Uterus (tissue), 4 donors: Measurements from ENCODE around the gene ARHGAP21. TPM values are rescaled to one million over a fixed set of nuclear protein-coding genes. Genes with fewer than 3 reads are reported as not detected.
"Not testable (repeated sequence)": the region's sequence is repeated elsewhere in the genome, so short reads cannot be mapped to it uniquely, and the experiment has no call there.

Experiments
- DNase-seq, 2 donors: peaks; one replicate each; pipeline ENCODE4 v3.0.0-alpha.2; 2019 to 2020
- H3K27ac ChIP-seq, 2 donors: fragments of 200-600 bp; sonication (generic); 1 replicate in 1 of 2; 2 replicates in 1 of 2; pipeline ENCODE4 v1.5.1; 2016 to 2018
- H3K27me3 ChIP-seq, 2 donors: fragments of 200-600 bp; sonication (generic); one replicate each; pipeline ENCODE4 v1.5.1; 2018 to 2019; ENCODE audit warnings: control low read depth in 1 of 2
- H3K36me3 ChIP-seq, 2 donors: fragments of 200-600 bp; sonication (generic); one replicate each; pipeline ENCODE4 v1.5.1; 2019; ENCODE audit warnings: control low read depth in 1 of 2
- H3K4me1 ChIP-seq, 2 donors: fragments of 200-600 bp; sonication (generic); one replicate each; pipeline ENCODE4 v1.5.1; 2018 to 2019; ENCODE audit warnings: control low read depth in 1 of 2
- H3K4me3 ChIP-seq, 2 donors: fragments of 200-600 bp; sonication (generic); 1 replicate in 1 of 2; 2 replicates in 1 of 2; pipeline ENCODE4 v1.5.1; 2018 to 2019; ENCODE audit warnings: mild to moderate bottlenecking in 1 of 2
- H3K9me3 ChIP-seq, 2 donors: fragments of 200-600 bp; sonication (generic); one replicate each; pipeline ENCODE4 v1.5.1; 2019; ENCODE audit warnings: control low read depth in 1 of 2
- POLR2A ChIP-seq, 2 donors: fragments of 450-650 bp; IDR thresholded peaks; one replicate each; pipeline ENCODE4 v1.6.1; 2016; ENCODE audit warnings: antibody characterized with exemption in 2 of 2, mild to moderate bottlenecking in 1 of 2, moderate library complexity in 1 of 2
- intact Hi-C: fragments of 100-400 bp; cut with DNase I; formaldehyde crosslinking; loops from one replicate; pipeline ENCODE4 v1.15.1; 2023; ENCODE audit warnings: low total_unique reads
- total RNA-seq, 4 donors: library from RNA; depleted of rRNA in 3 of 4; stranded (reverse); fragments of >200 nt in 3 of 4; gene quantifications; one replicate each; pipeline versions ENCODE4 v1.1.0 to v1.2.4, GENCODE V29; 2014 to 2023
- TF ChIP-seq, protein P1 (sequence below), 4 experiments: fragments of 200-600 bp in 2 of 4; fragments of 450-650 bp in 2 of 4; sonication (generic) in 2 of 4; IDR thresholded peaks; one replicate each; pipeline ENCODE4 v1.5.1; 2016 to 2019; ENCODE audit warnings: antibody characterized with exemption in 4 of 4, mild to moderate bottlenecking in 2 of 4, moderate library complexity in 1 of 4
- donor health status: DM: yes; HTN: yes; CAD: no.

Gene ARHGAP21
- total RNA-seq, 4 donors from 2014 or later, result 90.4 to 168 (median 124) TPM

DNA sequence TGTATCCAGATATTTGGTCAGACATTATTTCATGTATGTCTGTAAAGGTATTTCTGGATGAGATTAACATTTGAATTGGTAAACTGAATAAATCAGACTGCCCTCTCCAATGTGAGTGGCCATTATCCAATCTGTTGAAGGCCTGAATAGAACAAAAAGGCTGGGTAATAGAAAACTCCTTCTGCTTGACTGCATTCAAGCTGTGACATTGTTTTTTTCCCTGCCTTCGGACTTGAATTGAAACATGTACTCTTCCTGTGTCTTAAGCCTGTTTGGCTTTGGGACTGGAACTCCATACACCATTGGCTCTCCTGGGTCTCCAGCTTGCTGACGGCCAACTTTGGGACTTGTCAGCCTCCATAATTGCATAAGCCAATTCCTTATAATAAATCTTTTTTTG, 36.0 kb upstream of the ARHGAP21 start:
- no peak overlapping the region for H3K27ac ChIP-seq
- intact Hi-C loops, result no loop called here
- no peaks in the 10 kb centered on the region for H3K27me3 ChIP-seq
- H3K36me3 ChIP-seq, result no peaks in the 10 kb centered on the region
- H3K9me3 ChIP-seq, result no peaks in the 10 kb centered on the region
- H3K4me1 ChIP-seq, result no peaks in the 10 kb centered on the region
- H3K4me3 ChIP-seq, result no peak overlapping the region
- DNase-seq, result no peak
- TF ChIP-seq POLR2A (IDR thresholded peaks at IDR 0.05), result no peak
- TF ChIP-seq, protein P1, sequence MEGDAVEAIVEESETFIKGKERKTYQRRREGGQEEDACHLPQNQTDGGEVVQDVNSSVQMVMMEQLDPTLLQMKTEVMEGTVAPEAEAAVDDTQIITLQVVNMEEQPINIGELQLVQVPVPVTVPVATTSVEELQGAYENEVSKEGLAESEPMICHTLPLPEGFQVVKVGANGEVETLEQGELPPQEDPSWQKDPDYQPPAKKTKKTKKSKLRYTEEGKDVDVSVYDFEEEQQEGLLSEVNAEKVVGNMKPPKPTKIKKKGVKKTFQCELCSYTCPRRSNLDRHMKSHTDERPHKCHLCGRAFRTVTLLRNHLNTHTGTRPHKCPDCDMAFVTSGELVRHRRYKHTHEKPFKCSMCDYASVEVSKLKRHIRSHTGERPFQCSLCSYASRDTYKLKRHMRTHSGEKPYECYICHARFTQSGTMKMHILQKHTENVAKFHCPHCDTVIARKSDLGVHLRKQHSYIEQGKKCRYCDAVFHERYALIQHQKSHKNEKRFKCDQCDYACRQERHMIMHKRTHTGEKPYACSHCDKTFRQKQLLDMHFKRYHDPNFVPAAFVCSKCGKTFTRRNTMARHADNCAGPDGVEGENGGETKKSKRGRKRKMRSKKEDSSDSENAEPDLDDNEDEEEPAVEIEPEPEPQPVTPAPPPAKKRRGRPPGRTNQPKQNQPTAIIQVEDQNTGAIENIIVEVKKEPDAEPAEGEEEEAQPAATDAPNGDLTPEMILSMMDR (IDR thresholded peaks at IDR 0.05), result no peak

DNA sequence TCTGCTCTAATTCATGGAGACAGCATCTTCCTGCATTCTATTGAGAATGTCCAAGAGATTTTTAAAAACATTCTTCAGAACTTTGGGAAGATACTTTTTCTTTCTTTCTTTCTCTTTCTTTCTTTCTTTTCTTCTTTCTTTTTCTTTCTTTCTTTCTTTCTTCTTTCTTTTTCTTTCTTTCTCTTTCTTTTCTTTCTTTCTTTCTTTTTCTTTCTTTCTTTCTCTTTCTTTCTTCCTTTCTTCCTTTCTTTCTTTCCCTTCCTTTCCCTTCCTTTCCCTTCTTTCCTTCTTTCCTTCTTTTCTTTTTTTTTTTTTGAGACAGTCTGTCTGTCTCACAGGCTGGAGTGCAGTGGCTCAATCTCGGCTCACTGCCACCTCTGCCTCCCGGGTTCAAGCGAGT, 34.6 kb upstream of the ARHGAP21 start:
- H3K27me3 ChIP-seq, H3K4me3 ChIP-seq, intact Hi-C loops, H3K27ac ChIP-seq, H3K9me3 ChIP-seq, H3K4me1 ChIP-seq, DNase-seq, H3K36me3 ChIP-seq: not testable (repeated sequence)

DNA sequence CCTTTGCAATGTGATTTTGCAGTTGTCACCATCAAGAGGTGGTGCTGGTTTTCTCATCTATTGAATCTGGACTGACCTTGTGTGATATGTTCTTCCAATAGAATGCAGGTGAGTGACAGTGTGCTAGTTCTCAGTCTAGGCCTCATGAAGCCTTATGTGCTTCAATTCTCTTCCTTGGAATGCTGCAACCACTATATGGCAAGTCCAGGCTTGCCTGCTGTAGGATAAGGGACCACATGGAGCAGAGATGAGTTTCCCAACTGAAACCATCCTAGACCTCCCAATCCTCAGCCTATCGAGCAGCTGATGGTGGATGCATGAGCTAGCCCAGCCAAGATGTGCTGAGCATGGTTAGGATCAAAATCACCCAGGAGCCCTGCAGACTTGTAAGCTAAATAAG, 32.6 kb upstream of the ARHGAP21 start:
- no peaks in the 10 kb centered on the region for H3K27me3 ChIP-seq
- H3K36me3 ChIP-seq, result no peaks in the 10 kb centered on the region
- DNase-seq, result no peak
- H3K4me3 ChIP-seq, result no peak overlapping the region
- intact Hi-C loops, result no loop called here
- H3K4me1 ChIP-seq, result no peaks in the 10 kb centered on the region
- no peak overlapping the region for H3K27ac ChIP-seq
- H3K9me3 ChIP-seq, result no peaks in the 10 kb centered on the region
- no peak for TF ChIP-seq POLR2A (IDR thresholded peaks at IDR 0.05)
- TF ChIP-seq, protein P1 (IDR thresholded peaks at IDR 0.05), result no peak

DNA sequence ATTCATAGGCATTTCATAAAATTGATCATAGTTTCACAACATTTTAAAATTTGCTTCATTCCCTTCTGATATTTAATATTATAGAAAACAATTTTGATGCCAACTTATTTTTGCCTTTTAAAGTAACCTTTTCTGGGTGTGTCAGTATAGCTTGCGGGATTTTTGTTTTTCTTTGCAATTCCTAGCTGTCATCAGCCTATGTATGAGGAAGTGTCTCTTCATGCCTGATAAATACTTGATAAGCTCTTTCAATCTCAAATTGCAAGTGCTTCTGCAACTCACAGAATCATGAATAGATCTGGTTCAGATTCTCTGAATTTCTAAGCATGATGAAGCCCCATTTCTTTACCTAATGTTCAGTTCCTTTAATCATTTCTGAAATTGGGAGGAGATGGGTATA, 28.0 kb upstream of the ARHGAP21 start:
- Histone ChIP-seq H3K4me1 (no peaks in the 10 kb centered on the region), H3K4me3 (no peak overlapping the region), H3K9me3 (no peaks in the 10 kb centered on the region), H3K27me3 (no peaks in the 10 kb centered on the region), H3K36me3 (no peaks in the 10 kb centered on the region), H3K27ac (no peak overlapping the region)
- TF ChIP-seq, protein P1 (IDR thresholded peaks at IDR 0.05), result no peak
- no peak for TF ChIP-seq POLR2A (IDR thresholded peaks at IDR 0.05)
- intact Hi-C loops, result no loop called here
- DNase-seq, result no peak

DNA sequence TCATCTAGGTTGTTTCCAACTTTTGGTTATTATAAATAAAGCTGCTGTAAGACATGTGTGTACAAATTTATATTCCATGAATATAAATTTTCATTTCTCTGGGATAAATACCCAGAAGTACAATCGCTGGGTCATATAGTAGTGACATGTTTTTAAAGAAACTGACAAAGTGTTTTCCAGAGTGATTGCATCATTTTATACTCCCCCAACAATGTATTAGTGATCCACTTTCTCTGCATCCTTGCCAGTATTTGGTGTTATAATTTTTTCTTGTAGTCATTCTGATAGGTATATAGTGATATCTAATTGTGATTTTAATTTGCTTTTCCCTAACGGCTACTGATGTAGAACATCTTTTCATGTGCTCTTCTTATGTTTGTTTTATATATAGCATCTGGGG, 27.0 kb upstream of the ARHGAP21 start:
- intact Hi-C loops, result no loop called here
- Histone ChIP-seq H3K4me1 (no peaks in the 10 kb centered on the region), H3K9me3 (no peaks in the 10 kb centered on the region), H3K4me3 (no peak overlapping the region), H3K27ac (no peak overlapping the region), H3K27me3 (no peaks in the 10 kb centered on the region), H3K36me3 (no peaks in the 10 kb centered on the region)
- no peak for TF ChIP-seq POLR2A (IDR thresholded peaks at IDR 0.05)
- TF ChIP-seq, protein P1 (IDR thresholded peaks at IDR 0.05), result no peak
- DNase-seq, result no peak

DNA sequence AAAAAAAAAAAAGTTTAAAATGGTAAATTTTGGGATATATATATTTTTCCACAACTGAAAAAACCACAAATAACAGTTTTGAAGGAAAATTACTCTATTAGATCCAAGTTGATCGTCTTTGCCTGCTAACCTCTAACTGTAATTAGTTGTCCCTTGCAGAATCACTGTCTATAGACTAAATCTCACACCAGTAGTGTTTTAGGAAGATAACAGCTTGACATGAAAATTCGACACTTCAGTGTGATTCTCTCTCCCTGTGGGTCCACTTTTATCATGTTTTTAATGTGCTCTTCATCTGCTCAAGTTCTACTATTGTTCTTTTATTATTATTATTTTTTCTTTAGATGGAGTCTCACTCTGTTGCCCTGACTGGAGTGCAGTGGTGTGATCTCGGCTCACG, 24.5 kb upstream of the ARHGAP21 start:
- Histone ChIP-seq H3K9me3 (no peaks in the 10 kb centered on the region), H3K27ac (no peak overlapping the region), H3K27me3 (no peaks in the 10 kb centered on the region), H3K4me3 (no peak overlapping the region), H3K36me3 (no peaks in the 10 kb centered on the region), H3K4me1 (no peaks in the 10 kb centered on the region)
- intact Hi-C loops, result no loop called here
- no peak for DNase-seq
- no peak for TF ChIP-seq POLR2A (IDR thresholded peaks at IDR 0.05)
- TF ChIP-seq, protein P1 (IDR thresholded peaks at IDR 0.05), result no peak
